22Rv1 (cell line): ENCODE results near the gene MROH9.

ENCODE experiments used
- ZFX ChIP-seq: fragments of 450-650 bp; IDR thresholded peaks from 2 replicates; pipeline ENCODE4 v1.6.1; 2017; ENCODE audit warnings: antibody characterized with exemption, borderline replicate concordance
- TF ChIP-seq, protein P1 (sequence below): fragments of 450-650 bp; IDR thresholded peaks from 2 replicates; pipeline ENCODE4 v1.5.1; 2017; ENCODE audit warnings: mild to moderate bottlenecking

DNA sequence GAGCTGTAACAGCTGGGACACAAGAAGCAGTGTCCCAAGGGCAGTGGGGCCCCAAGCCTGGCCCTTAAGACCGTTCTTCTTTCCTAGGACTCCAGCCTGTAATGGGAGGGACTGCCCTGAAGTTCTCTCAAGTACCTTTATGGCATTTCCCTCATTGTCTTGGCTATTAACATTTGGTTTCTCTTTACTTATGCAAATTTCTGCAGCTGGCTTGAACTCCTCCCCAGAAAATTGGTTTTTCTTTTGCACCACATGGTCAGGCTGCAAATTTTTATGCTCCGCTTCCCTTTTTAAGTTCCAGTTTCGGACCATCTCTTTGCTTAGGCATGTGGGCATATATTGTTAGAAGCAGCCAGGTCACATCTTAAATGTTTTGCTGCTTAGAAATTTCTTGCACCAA lies 3.1 kb upstream of the MROH9 start:
- TF ChIP-seq, protein P1, sequence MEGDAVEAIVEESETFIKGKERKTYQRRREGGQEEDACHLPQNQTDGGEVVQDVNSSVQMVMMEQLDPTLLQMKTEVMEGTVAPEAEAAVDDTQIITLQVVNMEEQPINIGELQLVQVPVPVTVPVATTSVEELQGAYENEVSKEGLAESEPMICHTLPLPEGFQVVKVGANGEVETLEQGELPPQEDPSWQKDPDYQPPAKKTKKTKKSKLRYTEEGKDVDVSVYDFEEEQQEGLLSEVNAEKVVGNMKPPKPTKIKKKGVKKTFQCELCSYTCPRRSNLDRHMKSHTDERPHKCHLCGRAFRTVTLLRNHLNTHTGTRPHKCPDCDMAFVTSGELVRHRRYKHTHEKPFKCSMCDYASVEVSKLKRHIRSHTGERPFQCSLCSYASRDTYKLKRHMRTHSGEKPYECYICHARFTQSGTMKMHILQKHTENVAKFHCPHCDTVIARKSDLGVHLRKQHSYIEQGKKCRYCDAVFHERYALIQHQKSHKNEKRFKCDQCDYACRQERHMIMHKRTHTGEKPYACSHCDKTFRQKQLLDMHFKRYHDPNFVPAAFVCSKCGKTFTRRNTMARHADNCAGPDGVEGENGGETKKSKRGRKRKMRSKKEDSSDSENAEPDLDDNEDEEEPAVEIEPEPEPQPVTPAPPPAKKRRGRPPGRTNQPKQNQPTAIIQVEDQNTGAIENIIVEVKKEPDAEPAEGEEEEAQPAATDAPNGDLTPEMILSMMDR = no peak
- no peak for TF ChIP-seq ZFX
